Measurements from ENCODE around the gene RNF215. TPM values are rescaled to one million over a fixed set of nuclear protein-coding genes. Genes with fewer than 3 reads are reported as not detected.

The RNF215 gene
- total RNA-seq, 2 experiments from 2014 or later: 8.5 to 10.5 TPM

- CTCF ChIA-PET: interaction anchor here (2.2 kb wide), 1 partner anchor 73 kb away, joined by 8 read pairs; the partner anchor contains the start of gene CASTOR1
- no peak overlapping the region for H3K4me3 Mint-ChIP-seq
- no peak for ATAC-seq
Measured at GRCh38 chr22:30361916-30362650, 25.1 kb downstream of the RNF215 start.

GRCh38 chr22:30358541-30358940 is 28.7 kb downstream of the RNF215 start:
- Mint-ChIP-seq H3K36me3 (peaks cover 13% of the 10 kb centered on the region), H3K4me1 (peaks cover 39% of the 10 kb centered on the region), H3K27me3 (no peaks in the 10 kb centered on the region), H3K9me3 (ENCODE audit: low read depth) (no peaks in the 10 kb centered on the region), H3K27ac (no peak overlapping the region), H3K4me3 (no peak overlapping the region)
- CTCF ChIA-PET: interaction anchor here (0.6 to 7.4 kb wide), 4 partner anchors 8 to 380 kb away, joined by 3 to 58 read pairs (median 4); partner anchors contain the start of gene CASTOR1
- ATAC-seq (no peak), DNase-seq (no peak)

More at GRCh38 chr22:30361916-30362650, 25.1 kb downstream of the RNF215 start:
- peaks cover 14% of the 10 kb centered on the region for H3K4me1 Mint-ChIP-seq
- no peak for DNase-seq
- H3K27me3 Mint-ChIP-seq: no peaks in the 10 kb centered on the region
- H3K9me3 Mint-ChIP-seq (ENCODE audit: low read depth): no peaks in the 10 kb centered on the region
- no peaks in the 10 kb centered on the region for H3K36me3 Mint-ChIP-seq
- H3K27ac Mint-ChIP-seq: no peak overlapping the region

- no peak for DNase-seq
- Mint-ChIP-seq H3K4me3 (peak overlapping the region; percentile 85), H3K9me3 (ENCODE audit: low read depth) (no peaks in the 10 kb centered on the region), H3K27me3 (no peaks in the 10 kb centered on the region), H3K4me1 (peaks cover 41% of the 10 kb centered on the region), H3K27ac (no peak overlapping the region), H3K36me3 (peaks cover 16% of the 10 kb centered on the region)
- CTCF ChIA-PET: interaction anchor here (7.4 kb wide), 1 partner anchor 69 kb away, joined by 58 read pairs; the partner anchor contains the start of gene CASTOR1
- ATAC-seq: no peak
Measured at GRCh38 chr22:30357650-30358215, 29.5 kb downstream of the RNF215 start.

GRCh38 chr22:30357236-30357570 is 30.0 kb downstream of the RNF215 start:
- ATAC-seq (no peak), DNase-seq (no peak)
- Mint-ChIP-seq H3K27me3 (no peaks in the 10 kb centered on the region), H3K9me3 (ENCODE audit: low read depth) (no peaks in the 10 kb centered on the region), H3K4me1 (peaks cover 45% of the 10 kb centered on the region), H3K27ac (peak overlapping the region; percentile 74), H3K4me3 (peak overlapping the region; percentile 85), H3K36me3 (peaks cover 21% of the 10 kb centered on the region)
- CTCF ChIA-PET: interaction anchor here (0.6 to 7.4 kb wide), 7 partner anchors 24 to 72 kb away, joined by 3 to 58 read pairs (median 3); partner anchors contain the start of genes CASTOR1 and RNF215

GRCh38 chr22:30356449-30357235 is 30.6 kb downstream of the RNF215 start, which contains the start of the genes CCDC157 and SF3A1:
Gene CCDC157 (plus strand): TSS chr22:30357007. CDS start chr22:30366001, 8,994 bp downstream.
Gene SF3A1 (minus strand): TSS chr22:30356894. CDS start chr22:30356792, 102 bp downstream.
- no peaks in the 10 kb centered on the region for H3K27me3 Mint-ChIP-seq
- CTCF ChIA-PET: interaction anchor here (0.6 to 7.4 kb wide), 12 partner anchors 12 to 101 kb away, joined by 3 to 58 read pairs (median 3); partner anchors contain the start of genes CASTOR1 and RNF215
- peak; percentile 91 for ATAC-seq
- peak within 1 kb of the TSS; percentile 85 for H3K4me3 Mint-ChIP-seq
- peak; percentile 96 for DNase-seq
- H3K36me3 Mint-ChIP-seq: peaks cover 27% of the 10 kb centered on the region
- peak within 1 kb of the TSS; percentile 91 for H3K27ac Mint-ChIP-seq
- H3K4me1 Mint-ChIP-seq: peaks cover 43% of the 10 kb centered on the region
- H3K9me3 Mint-ChIP-seq (ENCODE audit: low read depth): no peaks in the 10 kb centered on the region

- DNase-seq (no peak), ATAC-seq (no peak)
- Mint-ChIP-seq H3K4me1 (peaks cover 49% of the 10 kb centered on the region), H3K27me3 (no peaks in the 10 kb centered on the region), H3K36me3 (peaks cover 40% of the 10 kb centered on the region), H3K27ac (peak overlapping the region; percentile 61), H3K4me3 (no peak overlapping the region), H3K9me3 (ENCODE audit: low read depth) (no peaks in the 10 kb centered on the region)
- CTCF ChIA-PET: interaction anchor here (0.6 to 7.4 kb wide), 2 partner anchors 66 to 97 kb away, joined by 3 to 58 read pairs; partner anchors contain the start of gene CASTOR1
Measured at GRCh38 chr22:30354644-30355043, 32.6 kb downstream of the RNF215 start.

GRCh38 chr22:30351226-30351625 is 36.0 kb downstream of the RNF215 start:
- H3K4me3 Mint-ChIP-seq: no peak overlapping the region
- H3K4me1 Mint-ChIP-seq: peaks cover 64% of the 10 kb centered on the region
- H3K27me3 Mint-ChIP-seq: no peaks in the 10 kb centered on the region
- CTCF ChIA-PET: interaction anchor here (1.5 to 1.8 kb wide), 3 partner anchors 24 to 64 kb away, joined by 4 read pairs; partner anchors contain the start of genes CASTOR1 and TBC1D10A
- H3K36me3 Mint-ChIP-seq: peaks cover 55% of the 10 kb centered on the region
- DNase-seq (no peak), ATAC-seq (no peak)
- no peak overlapping the region for H3K27ac Mint-ChIP-seq
- H3K9me3 Mint-ChIP-seq (ENCODE audit: low read depth): no peaks in the 10 kb centered on the region

- Mint-ChIP-seq H3K4me3 (peak overlapping the region; percentile 16), H3K4me1 (peaks cover 56% of the 10 kb centered on the region), H3K27ac (peak overlapping the region; percentile 76), H3K9me3 (ENCODE audit: low read depth) (no peaks in the 10 kb centered on the region), H3K36me3 (peaks cover 68% of the 10 kb centered on the region), H3K27me3 (no peaks in the 10 kb centered on the region)
- DNase-seq (no peak), ATAC-seq (no peak)
- CTCF ChIA-PET: no interaction called here
Measured at GRCh38 chr22:30348809-30349208, 38.4 kb downstream of the RNF215 start.

GRCh38 chr22:30348404-30348803 is 38.8 kb downstream of the RNF215 start:
- ATAC-seq (peak; percentile 29), DNase-seq (no peak)
- Mint-ChIP-seq H3K4me1 (peaks cover 56% of the 10 kb centered on the region), H3K36me3 (peaks cover 70% of the 10 kb centered on the region), H3K27me3 (no peaks in the 10 kb centered on the region), H3K4me3 (peak overlapping the region; percentile 16), H3K27ac (peak overlapping the region; percentile 76), H3K9me3 (ENCODE audit: low read depth) (no peaks in the 10 kb centered on the region)
- CTCF ChIA-PET: interaction anchor here (0.6 to 1.4 kb wide), 2 partner anchors 22 to 61 kb away, joined by 3 to 5 read pairs; partner anchors contain the start of gene TBC1D10A

GRCh38 chr22:30347255-30347892 is 39.8 kb downstream of the RNF215 start:
- CTCF ChIA-PET: interaction anchor here (1.0 to 1.7 kb wide), 5 partner anchors 17 to 59 kb away, joined by 3 to 9 read pairs (median 5); partner anchors contain the start of genes RNF215 and TBC1D10A
- Mint-ChIP-seq H3K36me3 (peaks cover 73% of the 10 kb centered on the region), H3K27me3 (no peaks in the 10 kb centered on the region), H3K4me3 (peak overlapping the region; percentile 3), H3K27ac (peak overlapping the region; percentile 76), H3K9me3 (ENCODE audit: low read depth) (no peaks in the 10 kb centered on the region), H3K4me1 (peaks cover 50% of the 10 kb centered on the region)
- DNase-seq (no peak), ATAC-seq (peak; percentile 54)

GRCh38 chr22:30344447-30345200 is 42.6 kb downstream of the RNF215 start:
- H3K27me3 Mint-ChIP-seq: no peaks in the 10 kb centered on the region
- no peak overlapping the region for H3K4me3 Mint-ChIP-seq
- peak overlapping the region; percentile 68 for H3K27ac Mint-ChIP-seq
- CTCF ChIA-PET: interaction anchor here (0.8 to 1.3 kb wide), 2 partner anchors 19 to 236 kb away, joined by 3 to 4 read pairs; no protein-coding TSS in a partner anchor
- DNase-seq (peak; percentile 51), ATAC-seq (no peak)
- H3K9me3 Mint-ChIP-seq (ENCODE audit: low read depth): no peaks in the 10 kb centered on the region
- peaks cover 75% of the 10 kb centered on the region for H3K36me3 Mint-ChIP-seq
- peaks cover 39% of the 10 kb centered on the region for H3K4me1 Mint-ChIP-seq
